GM12874 (cell line): ENCODE measurements around the gene CBFB.

Experiments used
- CTCF ChIP-seq: IDR thresholded peaks from 2 replicates; pipeline ENCODE4 v1.5.1; 2011; ENCODE audit warnings: low read depth, mild to moderate bottlenecking, control low read depth, low read length, moderate library complexity; ENCODE audit not compliant: insufficient read depth

CBFB gene

GRCh38 chr16:67039260-67040020 is 10.5 kb downstream of the CBFB start:
- no peak for TF ChIP-seq CTCF

- no peak for TF ChIP-seq CTCF
These were observed 11.2 kb downstream of the CBFB start for GRCh38 chr16:67040166-67040565.

DNA sequence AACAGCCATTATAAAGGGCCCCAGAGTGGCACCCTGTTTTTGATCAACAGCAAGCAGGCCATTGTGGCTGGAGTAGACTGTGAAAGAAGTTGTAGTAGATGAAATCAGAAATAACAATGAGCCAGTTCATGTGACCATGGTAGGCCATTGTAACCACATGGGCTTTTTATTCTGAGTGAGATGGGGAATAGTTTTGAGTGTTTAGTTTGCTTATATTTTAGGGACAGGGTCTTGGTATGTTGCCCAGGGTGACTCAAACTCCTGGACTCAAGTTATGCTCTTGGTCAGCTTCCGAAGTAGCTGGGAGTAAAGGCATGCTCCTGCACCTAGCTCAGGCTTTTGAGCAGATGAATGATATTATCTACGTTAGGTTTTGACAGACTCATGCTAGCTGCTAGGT is 12.0 kb downstream of the CBFB start:
- no peak for TF ChIP-seq CTCF

DNA sequence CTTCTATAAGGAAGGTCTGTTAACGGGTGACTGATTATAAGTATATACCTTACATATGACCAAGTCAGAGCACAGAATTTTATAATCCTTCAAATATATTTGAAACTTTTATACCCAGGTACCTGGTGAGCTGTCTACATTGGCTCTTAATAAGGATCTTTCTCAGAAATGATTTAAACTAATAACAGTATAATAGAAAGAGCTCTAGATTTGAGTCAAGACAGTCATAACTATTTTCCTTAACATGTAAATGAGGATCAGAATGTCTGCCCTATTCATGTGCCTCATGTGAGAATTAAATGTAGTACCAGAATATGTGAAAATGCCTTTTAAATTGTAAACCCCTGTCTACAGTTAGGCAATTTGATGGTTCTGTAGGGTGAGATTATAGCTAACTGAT is 14.5 kb downstream of the CBFB start:
- no peak for TF ChIP-seq CTCF

DNA sequence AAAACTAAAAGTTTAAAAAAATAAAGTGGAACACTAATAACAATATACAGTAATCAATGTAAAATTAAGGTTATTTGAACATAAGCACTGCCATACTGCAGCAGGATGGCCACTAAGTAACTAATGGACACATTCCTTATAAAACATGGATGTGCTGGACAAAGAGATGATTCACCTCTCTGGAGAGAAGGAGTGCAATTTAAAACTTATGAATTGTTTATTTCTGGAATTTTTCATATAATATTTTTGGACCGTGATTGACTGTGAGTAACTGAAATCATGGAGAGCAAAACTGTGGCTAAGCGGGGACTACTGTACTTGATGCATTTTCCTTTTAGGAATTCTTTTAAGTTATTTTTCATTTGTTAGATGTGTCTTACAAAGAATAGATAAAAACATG is 21.8 kb downstream of the CBFB start:
- no peak for TF ChIP-seq CTCF

DNA sequence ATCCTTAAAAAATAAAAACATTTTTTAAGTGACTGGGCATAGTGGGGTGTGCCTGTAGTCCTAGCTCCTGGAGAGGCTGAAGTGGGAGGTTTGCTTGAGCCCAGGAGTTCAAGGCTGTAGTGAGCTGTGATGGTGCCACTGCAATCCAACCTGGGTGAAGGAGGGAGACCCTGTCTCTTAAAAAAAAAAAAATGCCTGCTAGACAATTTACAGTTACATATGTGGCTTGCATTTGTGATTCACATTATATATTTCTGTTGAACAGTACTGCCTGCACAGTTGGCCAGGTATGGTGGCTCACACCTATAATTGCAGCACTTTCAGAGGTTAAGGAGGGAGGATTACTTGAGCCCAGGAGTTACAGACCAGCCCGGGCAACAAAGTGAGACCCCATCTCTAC is 23.4 kb downstream of the CBFB start:
- TF ChIP-seq CTCF: no peak

GRCh38 chr16:67053767-67054334 is 24.9 kb downstream of the CBFB start:
- no peak for TF ChIP-seq CTCF
